SU-DHL-6 (cell line): ENCODE measurements around the gene RECQL5.

Experiments
- H2AFZ ChIP-seq: fragments of 200-600 bp; sonication (generic); 2 replicates; pipeline ENCODE4 v1.6.1; 2014; ENCODE audit warnings: low read depth, mild to moderate bottlenecking, moderate library complexity, mixed read lengths, antibody characterized with exemption, low read length; ENCODE audit not compliant: severe bottlenecking
- H3F3A ChIP-seq: fragments of 200-600 bp; shearing (Covaris generic); 2 replicates; pipeline ENCODE4 v1.6.0; 2016; ENCODE audit warnings: antibody characterized with exemption, mild to moderate bottlenecking; ENCODE audit not compliant: insufficient read depth
- H3K27ac ChIP-seq: fragments of 200-600 bp; sonication (generic); 2 replicates; pipeline ENCODE4 v1.5.1; 2016; ENCODE audit warnings: low read depth, mild to moderate bottlenecking, low read length, moderate library complexity, mixed read lengths
- H3K27me3 ChIP-seq: fragments of 200-600 bp; sonication (generic), shearing (Covaris generic); 2 replicates; pipeline ENCODE4 v1.6.0; 2014; ENCODE audit warnings: mild to moderate bottlenecking, low read length
- H3K36me3 ChIP-seq: fragments of 200-600 bp; sonication (generic); 2 replicates; pipeline ENCODE4 v1.6.1; 2014; ENCODE audit warnings: mild to moderate bottlenecking, low read length, mixed read lengths
- H3K4me2 ChIP-seq: fragments of 300-600, 200-600 bp; shearing (Covaris generic), sonication (generic); 2 replicates; pipeline ENCODE4 v1.6.0; 2014; ENCODE audit warnings: low read length, low read depth, mild to moderate bottlenecking; ENCODE audit not compliant: poor library complexity, severe bottlenecking
- H3K4me3 ChIP-seq: fragments of 200-600 bp; sonication (generic); 2 replicates; pipeline ENCODE4 v1.5.1; 2014; ENCODE audit warnings: antibody characterized with exemption, low read length, mild to moderate bottlenecking, mixed read lengths; ENCODE audit not compliant: insufficient read depth, poor library complexity, severe bottlenecking
- H3K79me2 ChIP-seq: fragments of 200-600 bp; sonication (generic); 2 replicates; pipeline ENCODE4 v1.6.1; 2014; ENCODE audit warnings: mild to moderate bottlenecking, low read length, moderate library complexity; ENCODE audit not compliant: insufficient read depth
- H3K9ac ChIP-seq: fragments of 200-600 bp; sonication (generic); 2 replicates; pipeline ENCODE4 v1.7.0; 2014; ENCODE audit warnings: mild to moderate bottlenecking, low read length
- H3K9me2 ChIP-seq: fragments of 200-600 bp; sonication (generic); replicated peaks from 2 replicates; pipeline ENCODE4 v1.6.1; 2014; ENCODE audit warnings: low read length; ENCODE audit not compliant: insufficient read depth
- H3K9me3 ChIP-seq: fragments of 200-600 bp; sonication (generic); 2 replicates; pipeline ENCODE4 v1.6.1; 2014; ENCODE audit warnings: low read length, mixed read lengths; ENCODE audit not compliant: insufficient read depth
- H4K20me1 ChIP-seq: fragments of 200-600 bp; sonication (generic); 2 replicates; pipeline ENCODE4 v1.6.1; 2014; ENCODE audit warnings: low read depth, mild to moderate bottlenecking, antibody characterized with exemption, low read length, moderate library complexity, mixed read lengths
- CTCF ChIP-seq: fragments of 200-600 bp; sonication (generic); IDR thresholded peaks from one replicate; pipeline ENCODE4 v1.5.1; 2017; ENCODE audit warnings: antibody characterized with exemption, mild to moderate bottlenecking, low read length, moderate library complexity; ENCODE audit not compliant: insufficient read depth, poor library complexity, severe bottlenecking
- EZH2phosphoT487 ChIP-seq: fragments of 200-600 bp; sonication (generic), shearing (Covaris generic); conservative IDR thresholded peaks from 2 replicates; pipeline ENCODE4 v1.6.1; 2018; ENCODE audit warnings: mild to moderate bottlenecking, antibody characterized with exemption, low read length, moderate library complexity, mixed read lengths

The RECQL5 gene

GRCh38 chr17:75627094-75627493 is 39.9 kb downstream of the RECQL5 start:
- Histone ChIP-seq H3K36me3 (no peaks in the 10 kb centered on the region), H2AFZ (no peak overlapping the region), H3K27ac (no peak overlapping the region), H3K9me3 (no peaks in the 10 kb centered on the region), H3K4me3 (no peak overlapping the region), H3K4me2 (no peak overlapping the region), H4K20me1 (no peaks in the 10 kb centered on the region), H3K27me3 (no peaks in the 10 kb centered on the region), H3K9ac (no peak overlapping the region), H3F3A (no peaks in the 10 kb centered on the region), H3K9me2 (no peaks in the 10 kb centered on the region), H3K79me2 (no peaks in the 10 kb centered on the region)
- no peak for TF ChIP-seq CTCF
- no peak for TF ChIP-seq EZH2phosphoT487

- Histone ChIP-seq H3F3A (no peaks in the 10 kb centered on the region), H4K20me1 (no peaks in the 10 kb centered on the region), H3K79me2 (no peaks in the 10 kb centered on the region), H3K9me2 (no peaks in the 10 kb centered on the region), H3K4me3 (no peak overlapping the region), H3K9ac (no peak overlapping the region), H2AFZ (no peak overlapping the region), H3K36me3 (no peaks in the 10 kb centered on the region), H3K27me3 (no peaks in the 10 kb centered on the region), H3K9me3 (no peaks in the 10 kb centered on the region), H3K4me2 (no peak overlapping the region), H3K27ac (no peak overlapping the region)
- TF ChIP-seq CTCF (no peak), EZH2phosphoT487 (no peak)
Observed at GRCh38 chr17:75626496-75627038, 40.4 kb downstream of the RECQL5 start.

- Histone ChIP-seq H3K9ac (no peak overlapping the region), H3K4me3 (no peak overlapping the region), H3F3A (no peaks in the 10 kb centered on the region), H3K36me3 (no peaks in the 10 kb centered on the region), H3K79me2 (no peaks in the 10 kb centered on the region), H4K20me1 (no peaks in the 10 kb centered on the region), H3K27ac (no peak overlapping the region), H3K27me3 (no peaks in the 10 kb centered on the region), H2AFZ (no peak overlapping the region), H3K9me2 (no peaks in the 10 kb centered on the region), H3K4me2 (no peak overlapping the region), H3K9me3 (no peaks in the 10 kb centered on the region)
- TF ChIP-seq EZH2phosphoT487, result no peak
- peak; percentile 58 for TF ChIP-seq CTCF
Observed at GRCh38 chr17:75625813-75626486, 41.0 kb downstream of the RECQL5 start.
